Stomach (tissue), 9 donors: ENCODE data around the gene SLC29A2. TPM values are rescaled to one million over a fixed set of nuclear protein-coding genes. Genes with fewer than 3 reads are reported as not detected.
A peak's percentile ranks its signal among the peaks of the same experiment; 100 is the strongest.

Source experiments
- DNase-seq, 2 donors: peaks; one replicate each; pipeline versions ENCODE4 v3.0.0 to v3.0.0-alpha.2; 2013 to 2019
- H3K27ac ChIP-seq, 5 donors: fragments of 200-600 bp in 4 of 5; sonication (generic) in 4 of 5; one replicate each; pipeline ENCODE4 v1.5.1; 2013 to 2019; ENCODE audit warnings: mild to moderate bottlenecking in 1 of 5, moderate library complexity in 1 of 5
- H3K27me3 ChIP-seq, 3 donors: fragments of 200-600 bp; sonication (generic); one replicate each; pipeline ENCODE4 v1.5.1; 2017 to 2019; ENCODE audit warnings: mixed run types in 1 of 3
- H3K36me3 ChIP-seq, 4 donors: fragments of 200-600 bp; sonication (generic); 1 replicate in 3 of 4; 2 replicates in 1 of 4; pipeline ENCODE4 v1.5.1; 2016 to 2019
- H3K4me1 ChIP-seq, 4 donors: fragments of 200-600 bp; sonication (generic); one replicate each; pipeline ENCODE4 v1.5.1; 2016 to 2019
- H3K4me3 ChIP-seq, 4 donors: fragments of 200-600 bp; sonication (generic) in 3 of 4; one replicate each; pipeline ENCODE4 v1.5.1; 2016 to 2019; ENCODE audit warnings: mild to moderate bottlenecking in 1 of 4
- H3K9me3 ChIP-seq, 4 donors: fragments of 200-600 bp; sonication (generic); one replicate each; pipeline ENCODE4 v1.5.1; 2016 to 2019
- CTCF ChIP-seq, 7 experiments: fragments of 450-650 bp in 4 of 7; fragments of 200-600 bp in 3 of 7; sonication (generic) in 3 of 7; IDR thresholded peaks; one replicate each; pipeline ENCODE4 v1.5.1; 2016 to 2019; ENCODE audit warnings: antibody characterized with exemption in 7 of 7, control low read depth in 2 of 7, mild to moderate bottlenecking in 1 of 7
- EP300 ChIP-seq: sonication (generic); formaldehyde crosslinking; IDR thresholded peaks from one replicate; pipeline ENCODE4 v1.6.1; 2017; ENCODE audit warnings: antibody characterized with exemption
- POLR2A ChIP-seq, 4 donors: fragments of 450-650 bp; IDR thresholded peaks; one replicate each; pipeline ENCODE4 v1.6.1; 2016; ENCODE audit warnings: antibody characterized with exemption in 4 of 4, control low read depth in 2 of 4, mild to moderate bottlenecking in 1 of 4, moderate library complexity in 1 of 4
- POLR2AphosphoS5 ChIP-seq, 3 donors: sonication (generic); formaldehyde crosslinking; IDR thresholded peaks; one replicate each; pipeline ENCODE4 v1.6.1; 2016; ENCODE audit warnings: antibody characterized with exemption in 3 of 3
- WGBS, 5 donors: extraction: QIAGEN DNeasy Blood & Tissue Kit in 3 of 5; methylation state at CpG; one replicate each; pipeline versions ENCODE4 v1.1.5 to v1.1.7; 2013 to 2018; 5-methylcytosine and 5-hydroxymethylcytosine counted together
- intact Hi-C: fragments of 100-400 bp; cut with DNase I; formaldehyde crosslinking; loops from one replicate; pipeline ENCODE4 v1.15.1; 2023; ENCODE audit warnings: low total_unique reads
- polyA plus RNA-seq, 3 donors: library from polyadenylated mRNA; stranded (reverse); fragments of 200-250 nt; gene quantifications; one replicate each; pipeline ENCODE4 v1.2.3, GENCODE V29; 2013
- total RNA-seq, 5 donors: library from RNA; depleted of rRNA; stranded (reverse); fragments of >200 nt; gene quantifications; one replicate each; pipeline versions ENCODE4 v1.1.0 to v1.2.3, GENCODE V29; 2014 to 2016
- donor health status: healthy with polysubstance abuse.
- donor health status: Bipolar disorder and iron deficiency.
- donor health status: healthy.

Gene SLC29A2
- total and polyA plus RNA-seq, 8 donors = 2.0 to 14.3 (median 6.4) TPM

- H3K36me3 ChIP-seq = peaks cover 28 to 33% (median 30%) of the 10 kb centered on the region in 4 donors
- peaks cover 37 to 63% (median 48%) of the 10 kb centered on the region in 4 donors for H3K4me1 ChIP-seq
- no peaks in the 10 kb centered on the region for H3K27me3 ChIP-seq
- no peaks in the 10 kb centered on the region for H3K9me3 ChIP-seq
- intact Hi-C loops = no loop called here
- TF ChIP-seq EP300 (no peak), POLR2AphosphoS5 (IDR thresholded peaks at IDR 0.05) (peak; percentile 93 to 99 (median 93)), CTCF (IDR thresholded peaks at IDR 0.05) (peak in 1 of 7 experiments; percentile 58), POLR2A (IDR thresholded peaks at IDR 0.05) (peak in 2 of 4 donors; percentile 58 to 68)
- 0 to 1% (median 0%) methylated on average over 25 to 59 of the region's 59 CpGs for WGBS, 5 donors
- H3K4me3 ChIP-seq = peak within 1 kb of the TSS; percentile 72 to 87 (median 82)
- peak within 1 kb of the TSS; percentile 74 to 94 (median 91) for H3K27ac ChIP-seq
- peak; percentile 99 for DNase-seq
Measured at GRCh38 chr11:66344550-66345315, 26.8 kb downstream of the SLC29A2 start, which contains the start of gene BRMS1. BRMS1 (minus strand) TSS chr11:66345104; CDS start chr11:66342234, 2,870 bp downstream.

- no peak overlapping the region for H3K4me3 ChIP-seq
- intact Hi-C loops = no loop called here
- no peaks in the 10 kb centered on the region for H3K9me3 ChIP-seq
- no peak for DNase-seq
- no peak overlapping the region for H3K27ac ChIP-seq
- H3K36me3 ChIP-seq = peaks cover 41 to 48% (median 46%) of the 10 kb centered on the region in 4 donors
- 89 to 93% (median 90%) methylated on average over 8 of the region's 8 CpGs for WGBS, 5 donors
- peaks cover 34 to 48% (median 41%) of the 10 kb centered on the region in 4 donors for H3K4me1 ChIP-seq
- TF ChIP-seq POLR2A (IDR thresholded peaks at IDR 0.05) (no peak), CTCF (IDR thresholded peaks at IDR 0.05) (no peak), POLR2AphosphoS5 (IDR thresholded peaks at IDR 0.05) (no peak), EP300 (no peak)
- no peaks in the 10 kb centered on the region for H3K27me3 ChIP-seq
Measured at GRCh38 chr11:66343176-66343575, 28.4 kb downstream of the SLC29A2 start.

GRCh38 chr11:66341502-66342126, 29.9 kb downstream of the SLC29A2 start:
- TF ChIP-seq POLR2A (IDR thresholded peaks at IDR 0.05) (no peak), EP300 (no peak), CTCF (IDR thresholded peaks at IDR 0.05) (no peak), POLR2AphosphoS5 (IDR thresholded peaks at IDR 0.05) (no peak)
- H3K9me3 ChIP-seq = no peaks in the 10 kb centered on the region
- DNase-seq = no peak
- 89 to 97% (median 95%) methylated on average over 21 of the region's 21 CpGs for WGBS, 5 donors
- H3K4me1 ChIP-seq = peaks cover 37 to 49% (median 43%) of the 10 kb centered on the region in 4 donors
- H3K4me3 ChIP-seq = no peak overlapping the region
- H3K36me3 ChIP-seq = peaks cover 48 to 60% (median 58%) of the 10 kb centered on the region in 4 donors
- no peaks in the 10 kb centered on the region for H3K27me3 ChIP-seq
- intact Hi-C loops = no loop called here
- H3K27ac ChIP-seq = no peak overlapping the region

GRCh38 chr11:66340596-66341501, 30.7 kb downstream of the SLC29A2 start:
- no peaks in the 10 kb centered on the region for H3K9me3 ChIP-seq
- peaks cover 37 to 49% (median 43%) of the 10 kb centered on the region in 4 donors for H3K4me1 ChIP-seq
- intact Hi-C loops = no loop called here
- no peak overlapping the region for H3K4me3 ChIP-seq
- TF ChIP-seq POLR2A (IDR thresholded peaks at IDR 0.05) = no peak
- no peak for TF ChIP-seq EP300
- TF ChIP-seq CTCF (IDR thresholded peaks at IDR 0.05) = no peak
- no peak for TF ChIP-seq POLR2AphosphoS5 (IDR thresholded peaks at IDR 0.05)
- no peaks in the 10 kb centered on the region for H3K27me3 ChIP-seq
- WGBS, 5 donors = 90 to 97% (median 92%) methylated on average over 25 to 28 of the region's 28 CpGs
- peaks cover 48 to 60% (median 58%) of the 10 kb centered on the region in 4 donors for H3K36me3 ChIP-seq
- no peak for DNase-seq
- no peak overlapping the region for H3K27ac ChIP-seq
